Right lobe of liver (tissue), 6 donors: ENCODE data around the gene METTL1. TPM values are rescaled to one million over a fixed set of nuclear protein-coding genes. Genes with fewer than 3 reads are reported as not detected.
A peak's percentile ranks its signal among the peaks of the same experiment; 100 is the strongest.

ENCODE experiments used
- ATAC-seq, 4 donors: fragments of 200-7000 bp; cut with Tn5 transposase; one replicate each; pipeline ENCODE4 v1.9.1; 2020; ENCODE audit warnings: mild to moderate bottlenecking in 4 of 4, moderate library complexity in 4 of 4
- DNase-seq, 3 donors: peaks; one replicate each; pipeline ENCODE4 v3.0.0-alpha.2; 2020
- H3K27ac ChIP-seq, 3 donors: fragments of 200-600 bp; one replicate each; pipeline ENCODE4 v1.8.0; 2022
- H3K27me3 ChIP-seq, 2 donors: fragments of 200-600 bp; one replicate each; pipeline ENCODE4 v1.8.0; 2022
- H3K36me3 ChIP-seq, 4 donors: fragments of 200-600 bp; sonication (generic) in 1 of 4; one replicate each; pipeline versions ENCODE4 v1.5.1 to v1.8.0; 2017 to 2022; ENCODE audit warnings: control low read depth in 1 of 4
- H3K4me1 ChIP-seq, 4 donors: fragments of 200-600 bp; sonication (generic) in 1 of 4; one replicate each; pipeline versions ENCODE4 v1.5.1 to v1.8.0; 2017 to 2022; ENCODE audit warnings: control low read depth in 1 of 4
- H3K4me3 ChIP-seq, 3 donors: fragments of 200-600 bp; one replicate each; pipeline ENCODE4 v1.8.0; 2022
- H3K9me3 ChIP-seq, 4 donors: fragments of 200-600 bp; sonication (generic) in 1 of 4; one replicate each; pipeline versions ENCODE4 v1.5.1 to v1.8.0; 2017 to 2022; ENCODE audit warnings: control low read depth in 1 of 4
- CTCF ChIP-seq, 4 donors: fragments of 200-600 bp in 3 of 4; fragments of 450-650 bp in 1 of 4; IDR thresholded peaks; one replicate each; pipeline versions ENCODE4 v1.5.1 to v1.8.0; 2016 to 2022; ENCODE audit warnings: antibody characterized with exemption in 4 of 4, mild to moderate bottlenecking in 2 of 4
- POLR2A ChIP-seq: fragments of 450-650 bp; IDR thresholded peaks from one replicate; pipeline ENCODE4 v1.6.1; 2017; ENCODE audit warnings: antibody characterized with exemption, mild to moderate bottlenecking
- WGBS: methylation state at CpG from one replicate; pipeline ENCODE4 v1.1.6; 2018; ENCODE audit warnings: low coverage, low lambda C conversion rate; ENCODE audit not compliant: insufficient coverage; ENCODE audit errors: missing lambda C conversion rate; 5-methylcytosine and 5-hydroxymethylcytosine counted together
- intact Hi-C, 2 donors: fragments of 100-400 bp; cut with DNase I; formaldehyde crosslinking; loops; one replicate each; pipeline versions ENCODE4 v1.11.2 to v1.14.1; 2022
- total RNA-seq, 6 experiments: library from RNA; depleted of rRNA in 2 of 6; stranded (reverse); fragments of >200 nt in 2 of 6; fragmentation: NEBNext Ultra II Directional in 3 of 6; extraction: Animal tissue kit (Norgen Biotek cat#: 25700) in 3 of 6; gene quantifications; one replicate each; pipeline versions ENCODE4 v1.1.0 to v1.2.4, GENCODE V29; 2016 to 2023
- donor health status: DM: no; HTN: yes; CAD: no.
- donor health status: DM: no; HTN: no; CAD: no.
- donor health status: DM: no; HTN: no; CAD: no.
- donor health status: DM: no; HTN: yes; CAD: no.
- donor health status: DM: no; HTN: yes; CAD: no.

The METTL1 gene
- total RNA-seq, 6 experiments from 2014 or later = 9.7 to 13.6 (median 10.3) TPM

- Histone ChIP-seq H3K27ac (no peak overlapping the region), H3K9me3 (no peaks in the 10 kb centered on the region), H3K4me1 (peaks cover 0 to 10% (median 0%) of the 10 kb centered on the region in 4 donors), H3K36me3 (no peaks in the 10 kb centered on the region), H3K4me3 (no peak overlapping the region), H3K27me3 (peaks cover 0 to 5% of the 10 kb centered on the region in 2 donors)
- DNase-seq = peak in 2 of 3 donors; percentile 44 to 55
- TF ChIP-seq CTCF (IDR thresholded peaks at IDR 0.05) = no peak
- TF ChIP-seq POLR2A = no peak
- intact Hi-C loops = no loop called here
- ATAC-seq = peak in 1 of 4 donors; percentile 27
- 36% methylated on average over 10 of the region's 21 CpGs for WGBS
Measured at GRCh38 chr12:57727758-57728395, 44.0 kb downstream of the METTL1 start.

GRCh38 chr12:57726884-57727757 lies 44.8 kb downstream of the METTL1 start:
- DNase-seq (peak in 2 of 3 donors; percentile 55 to 64), ATAC-seq (peak; percentile 11 to 66 (median 24))
- intact Hi-C loops = no loop called here
- WGBS = 31% methylated on average over 13 of the region's 76 CpGs
- Histone ChIP-seq H3K36me3 (no peaks in the 10 kb centered on the region), H3K27ac (no peak overlapping the region), H3K4me1 (peaks cover 0 to 10% (median 0%) of the 10 kb centered on the region in 4 donors), H3K9me3 (no peaks in the 10 kb centered on the region), H3K27me3 (peaks cover 0 to 5% of the 10 kb centered on the region in 2 donors), H3K4me3 (peak overlapping the region; percentile 36 to 48 (median 43))
- TF ChIP-seq CTCF (IDR thresholded peaks at IDR 0.05) (peak in 1 of 4 donors; percentile 12), POLR2A (no peak)

- Histone ChIP-seq H3K4me1 (peaks cover 0 to 10% (median 0%) of the 10 kb centered on the region in 4 donors), H3K9me3 (no peaks in the 10 kb centered on the region), H3K27ac (no peak overlapping the region), H3K36me3 (peaks cover 0 to 2% (median 0%) of the 10 kb centered on the region in 4 donors), H3K27me3 (peaks cover 0 to 5% of the 10 kb centered on the region in 2 donors), H3K4me3 (peak overlapping the region; percentile 36 to 48 (median 43))
- ATAC-seq (peak; percentile 65 to 79 (median 66)), DNase-seq (peak; percentile 57 to 67 (median 64))
- WGBS = 61% methylated on average over 3 of the region's 79 CpGs
- TF ChIP-seq POLR2A = no peak
- TF ChIP-seq CTCF (IDR thresholded peaks at IDR 0.05) = peak; percentile 48 to 56 (median 54)
- intact Hi-C loops = no loop called here
Measured at GRCh38 chr12:57726151-57726883, 45.6 kb downstream of the METTL1 start.

- Histone ChIP-seq H3K4me3 (peak overlapping the region in 2 of 3 donors; percentile 43 to 48), H3K27me3 (peaks cover 0 to 5% of the 10 kb centered on the region in 2 donors), H3K4me1 (peaks cover 0 to 10% (median 0%) of the 10 kb centered on the region in 4 donors), H3K36me3 (peaks cover 0 to 5% (median under 1%) of the 10 kb centered on the region in 4 donors), H3K9me3 (no peaks in the 10 kb centered on the region), H3K27ac (no peak overlapping the region)
- intact Hi-C loops = no loop called here
- no peak for ATAC-seq
- no peak for TF ChIP-seq CTCF (IDR thresholded peaks at IDR 0.05)
- no peak for TF ChIP-seq POLR2A
- no peak for DNase-seq
- 15% methylated on average over 4 of the region's 10 CpGs for WGBS
Measured at GRCh38 chr12:57725851-57726150, 46.1 kb downstream of the METTL1 start.
